SIG-M5 treated with dmso at 0.1 percent for 504 hours (cell line): ENCODE data around the gene CRYBA4.
A peak's percentile ranks its signal among the peaks of the same experiment; 100 is the strongest.
"Not testable (repeated sequence)": the region's sequence is repeated elsewhere in the genome, so short reads cannot be mapped to it uniquely, and the experiment has no call there.

Source experiments
- DNase-seq: peaks from one replicate; lab custom pipeline; 2025; ENCODE audit not compliant: unreplicated experiment; lab: John Stamatoyannopoulos, UW

The CRYBA4 gene

GRCh38 chr22:26593763-26594162 lies 28.0 kb upstream of the CRYBA4 start:
- DNase-seq = no peak

DNA sequence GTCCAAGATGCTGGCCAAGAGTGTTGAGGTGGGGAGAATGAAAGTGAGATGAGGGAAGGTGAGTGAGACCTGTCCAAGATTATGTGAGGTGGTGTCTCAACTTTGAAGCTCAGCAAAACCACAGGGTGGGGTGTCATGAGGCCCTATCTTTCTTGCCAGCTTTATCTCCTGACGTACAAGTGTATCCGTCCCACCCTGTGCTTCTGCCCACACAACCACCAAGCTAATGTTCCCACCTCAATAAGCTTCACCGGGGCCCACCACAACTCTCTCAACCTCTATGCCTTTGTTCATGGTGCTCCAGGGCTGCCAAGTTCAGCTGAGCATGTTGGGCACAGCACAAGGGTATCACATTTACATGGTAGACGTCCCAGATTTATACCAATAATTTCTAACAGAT lies 24.7 kb upstream of the CRYBA4 start:
- DNase-seq = no peak

- no peak for DNase-seq
Measured at GRCh38 chr22:26597480-26597879, 24.3 kb upstream of the CRYBA4 start.

DNA sequence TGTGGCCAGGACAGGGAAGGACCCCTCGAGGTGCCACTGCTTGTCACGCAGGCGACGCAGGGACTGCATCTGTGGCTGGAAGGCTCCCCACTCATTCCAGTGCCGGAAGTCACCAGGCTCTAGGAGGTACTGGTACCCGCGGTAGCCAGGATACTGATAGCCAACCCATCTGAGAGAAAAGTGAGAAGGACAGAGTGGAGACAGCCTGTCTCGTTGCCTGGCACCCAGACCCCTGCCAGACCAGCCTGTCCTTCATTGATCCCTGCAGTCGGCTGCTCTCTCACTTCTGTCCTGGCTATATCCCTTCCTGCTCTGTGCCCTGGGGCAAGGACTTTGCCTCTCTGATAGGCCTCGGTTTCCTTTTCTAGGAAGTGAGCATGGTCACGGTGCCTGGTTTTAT lies 22.3 kb upstream of the CRYBA4 start:
- no peak for DNase-seq

DNA sequence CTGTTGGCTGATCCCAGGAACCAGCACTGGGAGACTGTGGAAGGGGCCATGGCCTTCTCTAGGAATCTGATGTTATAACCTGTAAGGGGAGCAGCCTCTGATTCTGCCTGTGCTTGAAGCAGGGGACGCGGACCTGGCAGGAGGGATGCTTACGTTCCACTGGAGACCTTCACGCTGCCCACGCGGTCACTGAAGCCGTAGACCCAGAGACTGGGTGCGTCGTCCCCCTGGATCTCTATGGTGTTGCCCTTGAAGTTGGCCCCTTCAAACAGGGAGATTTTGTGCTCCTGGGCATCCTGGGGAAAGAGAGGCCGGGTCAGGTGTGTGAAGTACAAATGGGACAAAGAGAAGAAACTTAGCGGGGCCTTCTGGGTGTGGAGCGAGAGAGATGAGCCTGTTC lies 20.0 kb upstream of the CRYBA4 start:
- DNase-seq = no peak

- no peak for DNase-seq
Measured at GRCh38 chr22:26602127-26602526, 19.6 kb upstream of the CRYBA4 start.

GRCh38 chr22:26604368-26604767 lies 17.4 kb upstream of the CRYBA4 start:
- no peak for DNase-seq

DNA sequence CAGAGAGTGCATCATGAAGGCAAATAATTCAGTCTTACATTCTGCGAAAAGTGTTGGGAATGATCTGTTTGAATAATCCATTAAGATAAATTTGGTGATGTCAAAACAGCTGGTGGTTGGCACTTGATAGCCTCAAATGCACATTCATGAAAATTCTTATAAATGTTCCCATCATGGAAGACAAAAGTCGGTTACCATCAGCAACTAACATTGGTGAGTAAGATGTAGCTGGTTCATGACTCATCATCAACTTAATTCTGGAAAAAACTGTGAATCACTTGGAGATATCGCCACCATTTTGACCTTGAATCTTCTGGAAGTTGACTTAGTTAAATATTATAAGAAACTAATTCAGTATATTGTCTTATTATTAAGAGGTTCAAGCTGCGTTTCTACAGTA lies 15.2 kb upstream of the CRYBA4 start:
- DNase-seq = no peak

DNA sequence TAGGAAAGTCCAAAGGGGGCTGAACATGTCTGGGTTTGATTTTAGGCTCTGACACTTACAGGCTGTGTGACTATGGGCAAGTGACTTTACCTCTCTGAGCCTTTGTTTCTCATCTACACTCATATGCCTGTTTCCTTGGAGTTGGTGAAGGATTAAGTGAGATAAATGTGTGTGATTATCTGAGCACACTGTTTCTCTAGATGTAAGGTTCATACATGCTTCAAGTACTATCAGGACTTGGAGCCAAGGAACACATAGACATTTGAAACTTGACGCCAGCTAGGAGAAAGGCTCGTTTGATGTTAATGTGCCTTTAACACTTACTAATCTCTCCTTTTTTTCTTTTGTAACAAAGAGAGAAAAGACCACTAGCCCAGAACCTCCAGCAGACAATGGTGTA lies 13.6 kb upstream of the CRYBA4 start:
- no peak for DNase-seq

DNA sequence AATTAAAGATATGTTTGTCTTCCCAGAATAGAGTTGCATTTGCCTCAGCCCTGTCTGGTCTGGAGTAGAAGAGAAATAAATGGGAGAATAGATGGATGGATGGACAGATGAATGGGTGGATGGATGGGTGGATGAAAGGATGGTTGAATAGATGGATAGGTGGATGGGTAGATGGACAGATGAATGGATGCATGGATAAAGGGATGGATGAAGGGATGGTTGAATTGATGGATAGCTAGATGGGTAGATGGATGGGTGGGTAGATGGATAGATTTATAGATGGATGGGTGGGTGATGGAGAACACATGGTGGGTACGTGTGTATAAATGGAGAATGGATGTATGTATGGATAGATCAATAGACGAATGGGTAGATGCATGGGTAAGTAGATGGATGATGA lies 12.5 kb upstream of the CRYBA4 start:
- no peak for DNase-seq

DNA sequence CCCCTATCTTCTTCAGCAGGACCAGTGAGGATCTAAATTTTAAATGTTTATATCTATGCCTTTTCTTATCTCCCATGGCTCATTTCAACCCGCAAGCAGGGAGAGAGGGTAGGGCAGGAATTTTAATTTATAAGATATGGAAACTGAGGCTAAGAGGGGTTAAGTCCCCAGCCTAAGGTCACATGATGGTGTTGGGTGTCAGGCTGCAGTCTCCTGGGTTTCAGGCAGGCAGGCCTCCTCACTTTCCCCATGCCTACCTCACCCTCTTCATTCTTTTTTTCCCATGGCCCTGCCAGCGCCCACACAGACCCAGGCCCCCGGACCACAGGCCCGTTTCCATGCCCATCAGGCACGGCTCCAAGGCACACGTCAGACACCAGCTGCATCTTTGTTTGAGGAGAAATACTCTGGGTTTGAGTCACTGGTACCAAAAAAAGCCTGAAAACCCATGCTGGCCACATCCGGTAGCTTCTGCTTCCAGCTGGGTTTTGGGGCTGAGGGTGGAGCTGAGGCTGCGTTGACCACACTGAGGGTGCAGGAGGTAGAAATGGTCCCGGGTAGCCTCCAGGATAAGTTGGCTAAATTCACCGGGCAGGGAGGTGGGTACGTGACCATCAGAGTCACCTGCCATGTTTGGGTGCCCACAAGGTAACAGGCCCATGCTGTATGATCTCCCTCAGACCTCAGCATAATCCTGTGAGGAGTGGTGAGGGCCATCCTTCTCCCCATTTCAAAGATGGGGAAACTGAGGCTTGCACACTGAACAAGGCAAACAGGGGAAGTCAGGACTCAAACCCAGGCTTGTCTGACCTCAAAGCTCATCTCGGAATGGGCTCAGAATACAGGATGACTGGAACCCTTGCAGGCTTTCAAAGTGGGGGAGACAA lies 11.4 kb upstream of the CRYBA4 start:
- peak; percentile 69 for DNase-seq

- DNase-seq = no peak
Measured at GRCh38 chr22:26610996-26611395, 10.8 kb upstream of the CRYBA4 start.

GRCh38 chr22:26612652-26613051 lies 9.1 kb upstream of the CRYBA4 start:
- no peak for DNase-seq

DNA sequence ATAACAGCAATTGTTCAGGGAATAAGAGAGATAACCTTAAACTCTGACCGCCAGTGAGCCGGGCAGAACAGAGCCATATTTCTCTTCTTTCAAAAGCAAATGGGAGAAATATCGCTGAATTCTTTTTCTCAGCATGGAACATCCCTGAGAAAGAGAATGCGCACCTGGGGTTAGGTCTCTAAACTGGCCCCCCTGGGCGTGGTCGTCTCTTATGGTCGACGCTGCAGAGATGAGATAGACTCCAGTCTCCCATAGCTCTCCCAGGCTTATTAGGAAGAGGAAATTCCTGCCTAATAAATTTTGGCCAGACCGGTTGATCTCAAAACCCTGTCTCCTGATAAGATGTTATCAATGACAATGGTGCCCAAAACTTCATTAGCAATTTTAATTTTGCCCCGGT lies 8.0 kb upstream of the CRYBA4 start:
- DNase-seq = not testable (repeated sequence)

GRCh38 chr22:26614322-26614721 lies 7.4 kb upstream of the CRYBA4 start:
- DNase-seq = no peak

DNA sequence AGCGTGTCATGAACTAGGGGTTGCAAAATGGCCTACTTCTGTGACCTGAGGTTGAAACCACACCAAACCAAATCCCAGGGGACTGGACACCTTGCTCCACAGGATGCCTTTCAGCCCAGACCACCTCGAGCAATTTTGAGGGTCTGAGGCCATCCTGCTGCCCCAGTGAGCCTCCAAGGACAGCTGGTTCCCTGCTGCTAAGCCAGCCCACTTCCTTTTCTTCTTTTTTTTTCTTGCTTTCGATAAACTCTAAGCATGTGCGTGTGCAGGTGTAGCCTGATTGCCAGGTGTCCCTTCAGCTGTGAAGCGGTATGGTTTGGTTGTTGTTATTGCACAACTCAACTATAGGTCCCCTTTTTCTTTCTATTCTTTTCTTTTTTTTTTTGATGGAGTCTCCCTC lies 6.6 kb upstream of the CRYBA4 start:
- no peak for DNase-seq

- no peak for DNase-seq
Measured at GRCh38 chr22:26615830-26616435, 5.8 kb upstream of the CRYBA4 start.

DNA sequence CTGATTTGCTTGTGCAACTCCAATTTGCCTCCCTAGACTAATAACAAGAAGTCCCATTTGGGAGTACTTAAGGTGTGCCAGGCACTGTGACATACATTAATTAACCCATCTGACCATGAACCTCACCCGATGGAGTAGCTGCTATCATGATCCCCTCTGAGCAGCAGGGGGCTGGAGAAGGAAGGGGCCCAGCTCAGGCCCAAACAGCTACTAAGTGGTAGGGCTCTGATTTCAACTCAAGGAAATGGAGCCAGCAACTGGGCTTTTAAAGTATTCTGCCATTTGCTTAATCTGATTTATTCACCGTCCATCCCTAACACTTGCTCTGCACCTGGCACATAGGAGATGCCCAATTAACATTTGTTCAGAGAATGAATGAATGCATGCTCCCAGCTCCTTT lies 5.1 kb upstream of the CRYBA4 start:
- no peak for DNase-seq

DNA sequence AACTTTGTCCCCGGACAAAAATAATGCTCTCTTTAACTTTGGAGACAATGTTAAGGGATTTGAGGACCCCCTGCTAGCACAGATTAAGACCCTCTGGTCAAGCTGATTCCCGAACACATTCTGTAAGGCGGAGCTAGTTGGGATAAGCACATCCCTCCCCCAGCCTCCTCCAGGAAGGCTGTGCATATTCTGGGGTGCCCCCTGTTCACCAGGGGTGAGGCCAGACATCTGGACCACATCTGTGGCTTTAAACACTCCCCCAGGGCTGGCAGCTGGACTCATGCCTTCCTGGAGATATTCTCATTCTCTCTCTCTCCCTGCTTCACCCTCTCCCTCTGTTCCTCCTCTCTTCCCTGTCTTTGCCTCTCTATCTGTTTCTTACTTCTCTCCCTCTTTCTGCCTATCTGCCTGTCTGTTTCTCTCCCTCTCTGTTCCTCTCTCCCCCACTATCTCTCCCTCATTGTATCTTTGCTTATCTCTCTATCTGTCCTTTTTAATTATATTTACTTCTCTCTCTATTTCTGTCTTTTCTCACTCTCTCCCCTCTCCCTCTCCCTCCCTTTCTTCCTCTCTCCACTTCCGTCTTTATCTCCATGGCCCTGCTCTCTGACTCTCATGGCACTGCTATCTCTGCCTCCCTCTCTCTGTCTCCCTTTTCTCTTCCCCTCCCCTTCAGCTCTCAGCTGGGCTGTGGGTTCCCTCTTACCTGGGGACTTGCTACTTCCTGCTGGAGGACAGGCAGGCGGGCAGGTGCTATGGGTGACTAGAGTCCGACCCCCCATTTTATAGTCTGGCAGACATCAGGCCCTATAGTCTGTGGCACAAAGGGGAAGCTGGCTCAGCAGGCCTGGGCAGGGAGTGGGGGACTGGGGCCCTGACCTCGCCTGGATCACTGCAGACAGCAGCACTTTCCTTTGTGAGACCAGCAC lies 4.2 kb upstream of the CRYBA4 start, which contains the start of gene CRYBB1:
TSS of gene CRYBB1 (minus strand) at position 757 of the 929 bp plus-strand sequence. CDS start 1,708 bp downstream, outside the sequence.
- DNase-seq = no peak

GRCh38 chr22:26618455-26618854 lies 3.3 kb upstream of the CRYBA4 start:
- no peak for DNase-seq

DNA sequence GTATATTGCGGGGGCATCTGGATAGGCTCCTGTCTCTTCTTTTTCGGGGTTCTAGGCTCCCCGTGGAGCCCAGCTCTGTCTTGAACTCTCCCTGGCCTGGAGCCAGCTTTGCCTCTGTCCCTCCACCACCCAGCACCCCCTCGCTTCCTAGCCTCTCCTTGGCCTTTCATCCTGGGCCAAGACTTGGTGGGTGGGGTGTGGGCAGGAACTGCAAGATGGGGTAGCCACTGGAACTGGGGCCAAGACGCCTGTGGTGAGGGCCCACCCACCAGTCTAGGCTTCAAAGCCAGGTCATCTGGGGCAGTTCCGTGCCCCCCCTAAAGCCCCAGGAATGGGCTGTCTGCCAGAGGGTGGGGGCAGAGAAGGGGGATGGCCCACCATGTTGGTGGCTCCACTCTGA lies 2.3 kb upstream of the CRYBA4 start:
- DNase-seq = no peak
